PC-3 (cell line): ENCODE data around the gene ALCAM.

Source experiments
- EZH2 ChIP-seq: fragments of 300-600 bp; sonication (generic); IDR thresholded peaks from one replicate; pipeline ENCODE4 v1.6.1; 2017; ENCODE audit warnings: antibody characterized with exemption, mild to moderate bottlenecking, low read length; ENCODE audit not compliant: unreplicated experiment
- EZH2phosphoT487 ChIP-seq: fragments of 300-600 bp; sonication (generic); IDR thresholded peaks from 2 replicates; pipeline ENCODE4 v1.6.1; 2018; ENCODE audit warnings: mild to moderate bottlenecking, antibody characterized with exemption, low read length, borderline replicate concordance
- TF ChIP-seq, protein P1 (sequence below): fragments of 300-600 bp; sonication (generic); conservative IDR thresholded peaks from 2 replicates; pipeline ENCODE4 v1.5.1; 2017; ENCODE audit warnings: antibody characterized with exemption, low read depth, mild to moderate bottlenecking, low read length

DNA sequence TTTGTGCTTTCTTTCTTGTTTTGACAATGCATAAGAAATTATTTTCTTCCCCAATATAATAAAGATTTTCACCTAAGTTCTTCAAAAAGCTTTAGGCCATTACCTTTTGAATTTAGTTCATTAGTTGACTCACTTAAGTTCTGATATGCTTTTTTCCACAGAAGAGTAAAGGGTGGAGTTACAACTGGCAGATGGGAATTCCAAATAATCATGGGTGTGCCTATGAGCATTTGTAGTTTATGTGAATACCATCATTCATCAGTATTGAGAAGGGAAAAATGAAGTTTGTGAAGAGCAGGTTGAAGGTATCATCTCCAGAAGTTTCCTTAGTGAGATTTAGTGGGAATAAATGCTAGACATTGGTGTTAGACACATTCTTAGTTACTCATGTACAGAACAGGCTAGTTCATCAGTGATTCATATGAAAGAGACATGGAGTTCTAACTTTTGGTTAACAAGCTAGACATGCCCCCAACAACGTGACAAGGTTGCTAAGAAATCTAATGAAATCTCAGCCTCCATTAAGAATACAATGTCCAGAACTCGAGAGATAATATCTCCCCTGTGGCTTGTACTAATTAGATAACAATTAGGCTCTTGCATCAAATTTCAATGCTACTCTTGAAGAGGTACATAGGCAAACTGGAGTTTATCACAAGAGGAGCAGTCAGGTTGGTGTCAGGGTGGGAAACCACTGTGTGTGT, 16.9 kb upstream of the ALCAM start:
- TF ChIP-seq, protein P1, sequence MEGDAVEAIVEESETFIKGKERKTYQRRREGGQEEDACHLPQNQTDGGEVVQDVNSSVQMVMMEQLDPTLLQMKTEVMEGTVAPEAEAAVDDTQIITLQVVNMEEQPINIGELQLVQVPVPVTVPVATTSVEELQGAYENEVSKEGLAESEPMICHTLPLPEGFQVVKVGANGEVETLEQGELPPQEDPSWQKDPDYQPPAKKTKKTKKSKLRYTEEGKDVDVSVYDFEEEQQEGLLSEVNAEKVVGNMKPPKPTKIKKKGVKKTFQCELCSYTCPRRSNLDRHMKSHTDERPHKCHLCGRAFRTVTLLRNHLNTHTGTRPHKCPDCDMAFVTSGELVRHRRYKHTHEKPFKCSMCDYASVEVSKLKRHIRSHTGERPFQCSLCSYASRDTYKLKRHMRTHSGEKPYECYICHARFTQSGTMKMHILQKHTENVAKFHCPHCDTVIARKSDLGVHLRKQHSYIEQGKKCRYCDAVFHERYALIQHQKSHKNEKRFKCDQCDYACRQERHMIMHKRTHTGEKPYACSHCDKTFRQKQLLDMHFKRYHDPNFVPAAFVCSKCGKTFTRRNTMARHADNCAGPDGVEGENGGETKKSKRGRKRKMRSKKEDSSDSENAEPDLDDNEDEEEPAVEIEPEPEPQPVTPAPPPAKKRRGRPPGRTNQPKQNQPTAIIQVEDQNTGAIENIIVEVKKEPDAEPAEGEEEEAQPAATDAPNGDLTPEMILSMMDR: no peak
- TF ChIP-seq EZH2phosphoT487: no peak
- TF ChIP-seq EZH2: no peak
